MG63 (cell line): Measurements from ENCODE around the gene FANCL. TPM values are rescaled to one million over a fixed set of nuclear protein-coding genes. Genes with fewer than 3 reads are reported as not detected.
"Not testable (repeated sequence)": the region's sequence is repeated elsewhere in the genome, so short reads cannot be mapped to it uniquely, and the experiment has no call there.

ENCODE experiments used
- DNase-seq: peaks from one replicate; pipeline ENCODE4 v3.0.0-alpha.2; 2020
- H3K27me3 ChIP-seq: fragments of 250-450 bp; sonication (Bioruptor Pico); 2 replicates; pipeline ENCODE4 v1.5.1; 2020; ENCODE audit warnings: mild to moderate bottlenecking, moderate library complexity
- H3K36me3 ChIP-seq: fragments of 250-450 bp; sonication (Bioruptor Pico); 2 replicates; pipeline ENCODE4 v1.5.1; 2020; ENCODE audit warnings: mild to moderate bottlenecking, moderate library complexity
- H3K4me3 ChIP-seq: fragments of 250-450 bp; sonication (Bioruptor Pico); 2 replicates; pipeline ENCODE4 v1.5.1; 2020; ENCODE audit warnings: mild to moderate bottlenecking, moderate library complexity
- H3K9me3 ChIP-seq: fragments of 250-450 bp; sonication (Bioruptor Pico); 2 replicates; pipeline ENCODE4 v1.5.1; 2020; ENCODE audit warnings: mild to moderate bottlenecking, moderate library complexity
- total RNA-seq: library from RNA; depleted of rRNA; stranded (reverse); fragments of >200 nt; shearing (Covaris generic); gene quantifications from 2 replicates; pipeline ENCODE4 v1.2.3, GENCODE V29; 2014; ENCODE audit warnings: low replicate concordance

The FANCL gene
- total RNA-seq, 1 experiment from 2014 or later = 21.4 TPM

DNA sequence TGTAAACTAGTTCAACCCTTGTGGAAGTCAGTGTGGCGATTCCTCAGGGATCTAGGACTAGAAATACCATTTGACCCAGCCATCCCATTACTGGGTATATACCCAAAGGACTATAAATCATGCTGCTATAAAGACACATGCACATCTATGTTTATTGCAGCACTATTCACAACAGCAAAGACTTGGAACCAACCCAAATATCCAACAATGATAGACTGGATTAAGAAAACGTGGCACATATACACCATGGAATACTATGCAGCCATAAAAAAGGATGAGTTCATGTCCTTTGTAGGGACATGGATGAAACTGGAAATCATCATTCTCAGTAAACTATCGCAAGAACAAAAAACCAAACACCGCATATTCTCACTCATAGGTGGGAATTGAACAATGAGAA lies 63.9 kb downstream of the FANCL start:
- H3K4me3 ChIP-seq, H3K27me3 ChIP-seq, DNase-seq, H3K9me3 ChIP-seq: not testable (repeated sequence)
- peaks cover 31% of the 10 kb centered on the region for H3K36me3 ChIP-seq

GRCh38 chr2:58171831-58172230 lies 69.3 kb downstream of the FANCL start:
- not testable (repeated sequence) for H3K9me3 ChIP-seq, H3K4me3 ChIP-seq, H3K27me3 ChIP-seq, DNase-seq
- peaks cover 31% of the 10 kb centered on the region for H3K36me3 ChIP-seq

GRCh38 chr2:58170334-58170933 lies 70.7 kb downstream of the FANCL start:
- peaks cover 24% of the 10 kb centered on the region for H3K36me3 ChIP-seq
- not testable (repeated sequence) for DNase-seq, H3K27me3 ChIP-seq, H3K4me3 ChIP-seq, H3K9me3 ChIP-seq

- not testable (repeated sequence) for DNase-seq, H3K27me3 ChIP-seq, H3K4me3 ChIP-seq, H3K9me3 ChIP-seq
- peaks cover 26% of the 10 kb centered on the region for H3K36me3 ChIP-seq
These were observed 71.3 kb downstream of the FANCL start for GRCh38 chr2:58169845-58170244.

- H3K9me3 ChIP-seq, H3K27me3 ChIP-seq, H3K4me3 ChIP-seq, DNase-seq: not testable (repeated sequence)
- peaks cover 30% of the 10 kb centered on the region for H3K36me3 ChIP-seq
These were observed 73.0 kb downstream of the FANCL start for GRCh38 chr2:58168130-58168529.

- peaks cover 50% of the 10 kb centered on the region for H3K36me3 ChIP-seq
- no peaks in the 10 kb centered on the region for H3K9me3 ChIP-seq
- no peak overlapping the region for H3K4me3 ChIP-seq
- no peak for DNase-seq
- no peaks in the 10 kb centered on the region for H3K27me3 ChIP-seq
These were observed 77.2 kb downstream of the FANCL start for GRCh38 chr2:58163913-58164312.

DNA sequence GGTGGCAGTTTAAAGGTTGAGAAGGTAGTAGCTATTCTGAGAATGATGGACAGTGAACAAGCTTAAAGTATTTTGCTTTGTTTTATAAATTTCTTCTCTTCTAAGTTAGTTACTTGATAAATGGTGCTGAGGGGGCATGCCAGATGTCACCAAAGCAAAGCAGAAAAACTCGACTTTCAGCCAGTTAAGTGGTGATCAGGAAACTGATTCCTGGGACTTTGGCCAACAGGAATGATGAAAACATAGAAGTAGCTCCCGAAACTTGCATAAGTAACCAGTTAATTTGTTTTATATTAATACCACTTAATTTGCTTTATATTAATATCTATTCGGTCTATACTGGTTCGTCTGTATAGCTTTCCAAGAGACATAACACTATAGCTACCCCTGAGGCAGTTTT lies 82.6 kb downstream of the FANCL start:
- peaks cover 59% of the 10 kb centered on the region for H3K36me3 ChIP-seq

DNA sequence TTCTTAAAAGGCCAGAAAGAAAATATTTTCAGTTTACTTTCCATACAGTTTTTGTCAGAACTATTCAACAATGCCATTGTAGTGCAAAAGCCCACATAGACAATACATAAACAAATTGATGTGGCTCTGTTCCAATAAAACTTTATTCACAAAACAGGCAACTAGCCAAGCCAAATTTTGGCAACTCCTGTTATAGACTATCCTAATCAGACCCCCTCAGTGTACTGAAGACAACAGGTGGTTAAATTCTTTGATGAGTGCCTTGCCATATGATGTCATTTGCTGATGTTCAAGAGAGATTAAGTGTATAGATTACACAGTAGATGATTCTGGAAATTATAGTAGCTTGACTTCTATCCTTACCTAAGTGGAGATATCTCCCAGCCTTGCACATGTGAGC lies 83.4 kb downstream of the FANCL start:
- DNase-seq = no peak
- Histone ChIP-seq H3K4me3 (no peak overlapping the region), H3K27me3 (no peaks in the 10 kb centered on the region), H3K36me3 (peaks cover 55% of the 10 kb centered on the region), H3K9me3 (no peaks in the 10 kb centered on the region)

More for the DNA sequence above, 82.6 kb downstream of the FANCL start:
- no peak overlapping the region for H3K4me3 ChIP-seq
- no peaks in the 10 kb centered on the region for H3K27me3 ChIP-seq
- DNase-seq = no peak
- H3K9me3 ChIP-seq = no peaks in the 10 kb centered on the region

GRCh38 chr2:58156780-58157179 lies 84.3 kb downstream of the FANCL start:
- DNase-seq = no peak
- no peaks in the 10 kb centered on the region for H3K27me3 ChIP-seq
- H3K9me3 ChIP-seq = no peaks in the 10 kb centered on the region
- H3K4me3 ChIP-seq = no peak overlapping the region
- peaks cover 46% of the 10 kb centered on the region for H3K36me3 ChIP-seq

DNA sequence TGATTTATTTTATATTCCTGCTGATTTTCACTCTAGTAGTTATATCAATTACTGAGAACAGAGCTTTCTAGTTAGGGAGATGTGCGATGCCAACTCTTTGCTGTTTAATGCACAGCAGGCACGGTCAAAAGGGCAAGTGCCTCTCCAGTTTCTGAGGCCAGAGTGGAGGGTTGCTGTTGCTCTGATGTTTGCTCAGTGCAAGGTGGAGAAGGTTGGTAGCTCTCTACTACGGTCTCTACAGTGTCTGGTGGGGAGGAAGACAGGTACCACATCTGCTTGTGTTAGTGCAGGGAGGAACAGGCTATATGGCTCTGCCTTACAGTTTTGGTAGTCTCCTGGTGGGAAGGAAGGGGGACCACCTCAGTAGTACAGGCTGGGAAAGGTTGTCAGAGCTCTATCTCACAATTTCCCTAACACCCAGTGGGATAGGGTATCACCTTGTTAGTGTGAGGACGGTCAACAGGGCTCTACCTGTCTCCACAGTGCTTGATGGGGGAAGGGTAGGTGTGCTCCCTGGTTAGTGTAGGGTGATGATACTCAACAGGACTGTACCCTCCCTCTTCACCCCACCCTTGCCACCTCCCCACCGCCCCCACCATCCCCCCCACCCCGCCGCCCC lies 85.9 kb downstream of the FANCL start:
- no peaks in the 10 kb centered on the region for H3K27me3 ChIP-seq
- peaks cover 30% of the 10 kb centered on the region for H3K36me3 ChIP-seq
- no peak for DNase-seq
- H3K4me3 ChIP-seq = no peak overlapping the region
- H3K9me3 ChIP-seq = no peaks in the 10 kb centered on the region

DNA sequence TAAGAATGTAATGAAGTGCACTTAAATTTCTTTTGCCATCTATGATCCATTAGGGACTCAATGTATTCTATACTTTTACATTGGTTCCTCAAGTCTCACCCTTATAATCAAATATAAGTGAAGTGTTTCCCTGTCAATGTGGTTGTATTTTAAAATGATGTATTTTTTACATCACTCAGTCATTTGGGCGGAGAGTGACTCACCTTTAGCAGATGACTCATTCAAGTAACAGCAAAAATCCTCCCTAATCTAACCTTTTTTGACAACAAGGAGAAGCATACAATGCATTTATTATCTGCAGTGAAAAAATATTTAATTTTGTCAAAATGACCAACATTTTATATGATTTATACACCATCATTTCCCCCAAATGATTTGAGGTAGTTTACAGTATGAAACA lies 94.4 kb downstream of the FANCL start:
- peaks cover 3% of the 10 kb centered on the region; the same call in 1 of the 2 replicates for H3K36me3 ChIP-seq
- no peaks in the 10 kb centered on the region for H3K27me3 ChIP-seq

DNA sequence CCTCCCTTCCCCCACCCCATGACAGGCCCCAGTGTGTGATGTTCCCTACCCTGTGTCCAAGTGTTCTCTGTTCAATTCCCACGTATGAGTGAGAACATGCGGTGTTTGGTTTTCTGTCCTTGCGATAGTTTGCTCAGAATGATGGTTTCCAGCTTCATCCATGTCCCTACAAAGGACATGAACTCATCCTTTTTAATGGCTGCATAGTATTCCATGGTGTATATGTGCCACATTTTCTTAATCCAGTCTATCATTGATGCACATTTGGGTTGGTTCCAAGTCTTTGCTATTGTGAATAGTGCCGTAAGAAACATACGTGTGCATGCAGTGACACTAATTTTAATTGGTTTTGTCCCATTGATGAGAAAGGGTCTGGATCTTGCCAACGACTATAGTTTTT lies 95.4 kb downstream of the FANCL start:
- H3K4me3 ChIP-seq, H3K9me3 ChIP-seq, DNase-seq, H3K36me3 ChIP-seq, H3K27me3 ChIP-seq: not testable (repeated sequence)

More for the DNA sequence above, 94.4 kb downstream of the FANCL start:
- Histone ChIP-seq H3K4me3 (no peak overlapping the region), H3K9me3 (no peaks in the 10 kb centered on the region)
- DNase-seq = no peak

DNA sequence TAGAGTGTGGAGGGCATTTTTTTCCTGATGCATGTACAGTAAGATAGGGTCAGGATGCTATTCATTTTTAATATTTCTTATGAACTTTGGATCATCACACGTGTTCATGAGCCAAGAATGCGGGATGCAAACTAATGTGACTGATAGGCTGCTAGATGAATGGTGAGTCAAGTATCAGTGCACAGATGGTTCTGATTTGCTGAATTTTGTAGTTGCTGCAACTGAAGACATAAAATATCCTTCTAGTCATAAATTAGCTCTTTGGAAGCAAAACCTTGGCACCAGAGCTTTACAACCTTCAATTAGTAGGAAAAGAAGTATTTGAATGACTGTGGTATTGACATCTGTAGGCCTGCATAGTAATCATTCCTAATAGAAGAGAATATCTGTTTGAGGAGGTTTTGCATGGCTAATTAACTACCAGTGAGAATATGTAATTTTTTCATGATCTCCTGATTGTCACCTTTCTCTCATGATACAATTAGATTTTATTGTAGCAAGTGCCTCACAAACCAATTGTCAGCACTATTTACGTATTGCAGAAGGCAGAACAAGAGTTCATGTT lies 100.5 kb downstream of the FANCL start:
- DNase-seq = no peak
- Histone ChIP-seq H3K27me3 (no peaks in the 10 kb centered on the region), H3K36me3 (peaks cover 10% of the 10 kb centered on the region)

GRCh38 chr2:58138396-58139030 lies 102.6 kb downstream of the FANCL start:
- H3K36me3 ChIP-seq = peaks cover 13% of the 10 kb centered on the region
- no peak for DNase-seq
- H3K9me3 ChIP-seq = no peaks in the 10 kb centered on the region
- H3K27me3 ChIP-seq = no peaks in the 10 kb centered on the region
- H3K4me3 ChIP-seq = no peak overlapping the region

More for the DNA sequence above, 100.5 kb downstream of the FANCL start:
- Histone ChIP-seq H3K9me3 (no peaks in the 10 kb centered on the region), H3K4me3 (no peak overlapping the region)

DNA sequence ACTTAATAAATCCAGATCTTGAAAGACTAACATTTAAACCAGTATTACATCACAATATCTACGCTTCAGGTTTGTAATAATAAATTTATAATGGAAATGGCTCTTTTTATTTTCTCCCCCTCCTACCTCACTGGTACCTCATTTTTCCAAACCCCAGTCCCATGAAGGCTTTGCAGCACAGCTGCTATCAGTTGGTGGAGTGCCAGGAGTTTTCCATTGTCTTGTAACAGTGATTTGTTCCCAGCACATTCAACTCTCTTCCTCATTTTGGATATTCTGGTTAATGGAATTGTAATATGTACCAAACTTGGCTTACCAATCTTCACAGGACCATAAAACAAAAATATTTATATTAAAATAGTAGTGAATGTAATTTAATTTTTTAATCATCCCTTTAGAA lies 103.3 kb downstream of the FANCL start:
- Histone ChIP-seq H3K36me3 (peaks cover 13% of the 10 kb centered on the region), H3K9me3 (no peaks in the 10 kb centered on the region), H3K27me3 (no peaks in the 10 kb centered on the region), H3K4me3 (no peak overlapping the region)
- no peak for DNase-seq

DNA sequence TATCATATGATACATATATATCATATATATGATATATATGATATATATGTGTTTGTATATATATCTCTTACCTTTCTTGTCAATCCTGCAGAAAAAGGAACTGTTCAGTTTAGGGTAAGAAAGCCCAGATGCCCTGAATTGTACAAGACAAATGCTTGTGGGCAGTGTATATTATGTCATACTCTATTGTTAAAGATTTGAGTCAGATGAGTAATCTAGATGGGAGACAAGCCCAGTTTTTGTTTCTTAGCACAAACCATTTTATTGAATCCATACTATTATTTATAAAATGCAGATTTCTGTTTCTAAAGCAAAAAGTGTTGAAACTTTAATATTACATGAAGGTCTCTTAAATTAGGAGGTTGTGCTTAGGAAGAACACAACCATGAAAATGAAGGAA lies 103.9 kb downstream of the FANCL start:
- Histone ChIP-seq H3K9me3 (no peaks in the 10 kb centered on the region), H3K4me3 (no peak overlapping the region), H3K36me3 (peaks cover 13% of the 10 kb centered on the region), H3K27me3 (no peaks in the 10 kb centered on the region)
- DNase-seq = no peak

- DNase-seq = no peak
- H3K4me3 ChIP-seq = no peak overlapping the region
These were observed 105.3 kb downstream of the FANCL start for GRCh38 chr2:58135861-58136260.

DNA sequence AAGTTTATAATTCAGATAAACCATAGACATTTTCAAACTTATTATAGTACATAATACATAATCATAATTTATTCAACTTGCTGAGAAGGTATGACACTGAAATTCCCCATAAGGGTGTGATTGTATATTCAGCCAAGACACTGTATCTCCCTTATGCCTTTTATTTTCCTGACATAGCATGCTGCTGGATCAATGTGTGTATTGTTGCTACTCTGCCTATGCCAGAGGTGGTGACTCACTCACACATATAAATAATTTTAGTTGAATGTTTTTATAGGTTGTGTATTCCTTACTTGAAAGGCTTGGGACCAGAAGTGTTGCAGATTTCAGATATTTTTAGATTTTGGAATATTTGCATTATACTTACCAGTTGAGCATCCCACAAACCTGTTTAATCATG lies 107.7 kb downstream of the FANCL start:
- no peaks in the 10 kb centered on the region for H3K27me3 ChIP-seq
- DNase-seq = peak; percentile 14
- no peak overlapping the region for H3K4me3 ChIP-seq
- H3K36me3 ChIP-seq = peaks cover 5% of the 10 kb centered on the region
- no peaks in the 10 kb centered on the region for H3K9me3 ChIP-seq

More at GRCh38 chr2:58135861-58136260, 105.3 kb downstream of the FANCL start:
- H3K9me3 ChIP-seq = no peaks in the 10 kb centered on the region
- H3K27me3 ChIP-seq = no peaks in the 10 kb centered on the region
- peaks cover 16% of the 10 kb centered on the region for H3K36me3 ChIP-seq
